Chondrocyte (in vitro differentiated cells): ENCODE data around the gene NCKAP1. TPM values are rescaled to one million over a fixed set of nuclear protein-coding genes. Genes with fewer than 3 reads are reported as not detected.
"Not testable (repeated sequence)": the region's sequence is repeated elsewhere in the genome, so short reads cannot be mapped to it uniquely, and the experiment has no call there.

ENCODE experiments used
- DNase-seq: peaks from one replicate; pipeline ENCODE4 v3.0.0; 2021; ENCODE audit warnings: mixed read lengths, low spot score
- H3K27ac Mint-ChIP-seq: one replicate; pipeline ENCODE4 v1.8.0; 2021; ENCODE audit warnings: mild to moderate bottlenecking, moderate library complexity, mixed read lengths; ENCODE audit not compliant: unreplicated experiment
- H3K27me3 Mint-ChIP-seq: 2 replicates; pipeline ENCODE4 v1.8.0; 2021; ENCODE audit warnings: low read depth, mixed read lengths
- H3K36me3 Mint-ChIP-seq: 2 replicates; pipeline ENCODE4 v1.8.0; 2021; ENCODE audit warnings: low read depth, mixed read lengths
- H3K4me1 Mint-ChIP-seq: 2 replicates; pipeline ENCODE4 v1.8.0; 2021; ENCODE audit warnings: low read depth, mild to moderate bottlenecking, mixed read lengths
- H3K4me3 Mint-ChIP-seq: one replicate; pipeline ENCODE4 v1.8.0; 2021; ENCODE audit warnings: mild to moderate bottlenecking, moderate library complexity, mixed read lengths; ENCODE audit not compliant: unreplicated experiment
- H3K9me3 Mint-ChIP-seq: 2 replicates; pipeline ENCODE4 v1.8.0; 2021; ENCODE audit warnings: low read depth, mixed read lengths
- total RNA-seq: library from RNA; stranded (reverse); gene quantifications from 3 replicates; pipeline ENCODE4 v1.2.1, GENCODE V29; 2021
- TF ChIP-seq, protein P1 (sequence below): fragments of 200-600 bp; sonication (generic); IDR thresholded peaks from 2 replicates; pipeline ENCODE4 v1.5.0; 2021; ENCODE audit warnings: antibody characterized with exemption, mild to moderate bottlenecking, moderate library complexity

NCKAP1 gene
- total RNA-seq, 1 donor from 2014 or later, result 189 TPM

- no peak overlapping the region for H3K27ac Mint-ChIP-seq
- peaks cover 14% of the 10 kb centered on the region for H3K36me3 Mint-ChIP-seq
- no peak for DNase-seq
- H3K4me3 Mint-ChIP-seq, result no peak overlapping the region
- H3K9me3 Mint-ChIP-seq, result peaks cover 4% of the 10 kb centered on the region
- H3K27me3 Mint-ChIP-seq, result no peaks in the 10 kb centered on the region
- H3K4me1 Mint-ChIP-seq, result peaks cover 46% of the 10 kb centered on the region
- TF ChIP-seq, protein P1, sequence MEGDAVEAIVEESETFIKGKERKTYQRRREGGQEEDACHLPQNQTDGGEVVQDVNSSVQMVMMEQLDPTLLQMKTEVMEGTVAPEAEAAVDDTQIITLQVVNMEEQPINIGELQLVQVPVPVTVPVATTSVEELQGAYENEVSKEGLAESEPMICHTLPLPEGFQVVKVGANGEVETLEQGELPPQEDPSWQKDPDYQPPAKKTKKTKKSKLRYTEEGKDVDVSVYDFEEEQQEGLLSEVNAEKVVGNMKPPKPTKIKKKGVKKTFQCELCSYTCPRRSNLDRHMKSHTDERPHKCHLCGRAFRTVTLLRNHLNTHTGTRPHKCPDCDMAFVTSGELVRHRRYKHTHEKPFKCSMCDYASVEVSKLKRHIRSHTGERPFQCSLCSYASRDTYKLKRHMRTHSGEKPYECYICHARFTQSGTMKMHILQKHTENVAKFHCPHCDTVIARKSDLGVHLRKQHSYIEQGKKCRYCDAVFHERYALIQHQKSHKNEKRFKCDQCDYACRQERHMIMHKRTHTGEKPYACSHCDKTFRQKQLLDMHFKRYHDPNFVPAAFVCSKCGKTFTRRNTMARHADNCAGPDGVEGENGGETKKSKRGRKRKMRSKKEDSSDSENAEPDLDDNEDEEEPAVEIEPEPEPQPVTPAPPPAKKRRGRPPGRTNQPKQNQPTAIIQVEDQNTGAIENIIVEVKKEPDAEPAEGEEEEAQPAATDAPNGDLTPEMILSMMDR, result no peak
Observed at GRCh38 chr2:183021613-183022012, 16.6 kb downstream of the NCKAP1 start.

- H3K36me3 Mint-ChIP-seq, result peaks cover 16% of the 10 kb centered on the region
- no peak overlapping the region for H3K27ac Mint-ChIP-seq
- H3K4me1 Mint-ChIP-seq, result peaks cover 47% of the 10 kb centered on the region
- TF ChIP-seq, protein P1, result no peak
- no peak overlapping the region for H3K4me3 Mint-ChIP-seq
- no peak for DNase-seq
- H3K9me3 Mint-ChIP-seq, result peaks cover 4% of the 10 kb centered on the region
- H3K27me3 Mint-ChIP-seq, result no peaks in the 10 kb centered on the region
Observed at GRCh38 chr2:183019718-183020442, 18.4 kb downstream of the NCKAP1 start.

GRCh38 chr2:183017845-183018244 is 20.4 kb downstream of the NCKAP1 start:
- not testable (repeated sequence) for H3K27me3 Mint-ChIP-seq, H3K4me3 Mint-ChIP-seq, H3K27ac Mint-ChIP-seq, DNase-seq, H3K9me3 Mint-ChIP-seq
- Mint-ChIP-seq H3K4me1 (peaks cover 53% of the 10 kb centered on the region), H3K36me3 (peaks cover 15% of the 10 kb centered on the region)

DNA sequence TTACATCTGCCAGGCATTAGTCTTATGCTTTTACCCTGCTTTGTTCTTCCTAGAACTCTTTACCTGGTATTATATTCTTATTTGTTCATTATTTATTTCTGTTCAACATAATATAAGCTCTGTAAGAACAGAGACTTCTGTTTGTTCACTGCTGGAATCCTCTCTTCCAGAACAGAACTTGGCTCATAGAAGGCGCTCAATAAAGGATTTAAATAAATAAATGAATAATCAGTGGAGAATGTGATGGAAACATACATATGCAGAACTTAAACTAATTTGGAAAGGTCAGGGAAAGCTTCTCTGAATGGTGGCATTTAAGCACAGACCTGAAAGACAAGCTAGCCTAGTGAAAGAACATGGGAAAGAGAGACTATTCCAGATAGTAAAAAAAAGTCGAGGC is 24.3 kb downstream of the NCKAP1 start:
- Mint-ChIP-seq H3K9me3 (no peaks in the 10 kb centered on the region), H3K36me3 (peaks cover 6% of the 10 kb centered on the region), H3K4me3 (no peak overlapping the region), H3K4me1 (peaks cover 62% of the 10 kb centered on the region), H3K27me3 (no peaks in the 10 kb centered on the region), H3K27ac (no peak overlapping the region)
- TF ChIP-seq, protein P1, result no peak
- DNase-seq, result no peak

GRCh38 chr2:183011743-183012142 is 26.5 kb downstream of the NCKAP1 start:
- Mint-ChIP-seq H3K9me3 (no peaks in the 10 kb centered on the region), H3K4me3 (no peak overlapping the region), H3K27ac (no peak overlapping the region), H3K27me3 (no peaks in the 10 kb centered on the region), H3K4me1 (peaks cover 68% of the 10 kb centered on the region), H3K36me3 (peaks cover 4% of the 10 kb centered on the region)
- TF ChIP-seq, protein P1, result no peak
- DNase-seq, result no peak

- peak overlapping the region; percentile 39 for H3K4me3 Mint-ChIP-seq
- TF ChIP-seq, protein P1, result no peak
- no peak for DNase-seq
Observed at GRCh38 chr2:183010112-183010511, 28.1 kb downstream of the NCKAP1 start.

More at GRCh38 chr2:183010112-183010511, 28.1 kb downstream of the NCKAP1 start:
- Mint-ChIP-seq H3K36me3 (peaks cover 1% of the 10 kb centered on the region), H3K27ac (peak overlapping the region; percentile 91), H3K27me3 (no peaks in the 10 kb centered on the region), H3K4me1 (peaks cover 62% of the 10 kb centered on the region), H3K9me3 (no peaks in the 10 kb centered on the region)
